GM15510 (cell line): ENCODE measurements around the gene LAMA5.

ENCODE experiments used
- POLR2A ChIP-seq: IDR thresholded peaks from 3 replicates; pipeline ENCODE4 v1.6.1; 2011; ENCODE audit warnings: borderline replicate concordance; ENCODE audit not compliant: insufficient read length; ENCODE audit errors: extremely low read depth

LAMA5 gene

DNA sequence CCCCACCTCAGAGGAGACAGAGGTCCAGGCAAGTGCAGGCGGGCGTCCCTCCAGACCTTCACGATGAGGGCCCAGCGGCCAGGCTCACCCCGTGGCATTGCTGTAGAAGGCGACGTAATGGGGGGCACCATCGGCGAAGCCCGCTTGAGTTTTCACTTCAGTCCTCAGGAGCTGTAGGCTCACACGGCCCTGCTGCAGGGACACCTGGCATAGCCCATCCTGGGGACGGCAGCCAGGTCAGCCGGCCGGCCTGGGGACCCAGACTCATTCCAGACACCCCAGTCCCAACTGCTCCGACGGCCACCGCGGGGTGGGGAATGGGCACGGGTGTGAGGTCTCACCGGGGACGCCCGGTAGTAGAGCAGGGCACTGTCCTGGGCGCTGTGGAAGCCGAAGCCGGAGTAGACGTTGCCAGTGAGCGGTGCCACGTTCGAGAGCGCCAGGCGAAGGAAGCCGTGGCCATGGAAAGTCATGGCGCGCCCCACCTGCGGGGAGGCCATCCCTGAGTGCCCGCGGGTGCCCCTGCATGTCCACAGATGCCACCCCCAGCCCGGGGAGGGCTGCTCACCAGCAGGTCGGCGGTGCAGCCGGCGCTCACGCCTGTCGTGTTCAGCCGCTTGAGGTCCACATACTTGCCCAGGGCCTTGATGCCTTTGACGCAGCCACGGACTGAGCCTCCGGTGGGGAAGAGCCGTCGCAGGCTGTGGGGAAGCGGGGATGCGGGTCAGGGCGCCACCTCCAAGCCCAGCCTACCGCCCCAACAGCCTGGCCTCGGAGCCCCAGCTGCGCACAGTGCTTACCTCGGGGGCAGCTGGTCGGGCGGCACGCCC is 55.1 kb downstream of the LAMA5 start:
- TF ChIP-seq POLR2A, result no peak

DNA sequence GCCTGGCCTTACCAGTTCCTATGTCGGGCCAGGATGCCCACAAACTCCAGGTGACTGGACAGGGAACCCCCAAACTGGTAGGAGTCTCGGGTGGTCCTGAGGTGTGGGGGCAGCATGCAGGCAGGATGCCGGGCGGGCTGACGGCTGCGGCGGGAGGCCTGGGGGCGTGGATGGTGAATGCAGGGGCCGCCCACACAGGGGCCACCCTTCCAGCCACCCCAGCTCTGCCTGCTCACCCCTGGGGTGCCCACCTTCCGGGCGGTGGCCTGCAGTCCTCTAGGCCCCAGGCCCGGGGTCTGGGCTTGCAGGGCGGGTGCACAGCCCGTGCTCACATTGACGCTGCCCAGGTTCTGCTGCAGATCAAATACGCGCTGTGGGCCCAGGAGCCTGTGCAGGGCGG is 56.0 kb downstream of the LAMA5 start:
- no peak for TF ChIP-seq POLR2A

DNA sequence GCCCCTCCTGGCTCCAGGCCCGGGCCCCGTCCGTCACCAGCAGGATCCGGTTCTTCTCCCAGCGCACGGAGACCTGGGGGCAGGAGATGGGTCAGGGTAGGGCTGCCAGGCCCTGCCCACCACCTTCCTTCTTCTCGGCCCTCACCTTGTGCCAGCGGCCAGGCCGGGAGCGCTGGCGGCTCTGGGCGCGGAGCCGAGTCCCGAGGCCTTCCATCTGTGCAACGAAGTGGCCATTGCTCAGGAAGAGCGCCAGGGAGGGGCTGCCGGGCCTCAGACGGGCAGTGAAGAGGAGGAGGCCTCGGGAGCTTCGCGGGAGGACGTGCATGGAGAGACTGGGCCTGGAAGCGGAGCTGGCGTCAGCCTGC is 56.4 kb downstream of the LAMA5 start:
- TF ChIP-seq POLR2A, result no peak

DNA sequence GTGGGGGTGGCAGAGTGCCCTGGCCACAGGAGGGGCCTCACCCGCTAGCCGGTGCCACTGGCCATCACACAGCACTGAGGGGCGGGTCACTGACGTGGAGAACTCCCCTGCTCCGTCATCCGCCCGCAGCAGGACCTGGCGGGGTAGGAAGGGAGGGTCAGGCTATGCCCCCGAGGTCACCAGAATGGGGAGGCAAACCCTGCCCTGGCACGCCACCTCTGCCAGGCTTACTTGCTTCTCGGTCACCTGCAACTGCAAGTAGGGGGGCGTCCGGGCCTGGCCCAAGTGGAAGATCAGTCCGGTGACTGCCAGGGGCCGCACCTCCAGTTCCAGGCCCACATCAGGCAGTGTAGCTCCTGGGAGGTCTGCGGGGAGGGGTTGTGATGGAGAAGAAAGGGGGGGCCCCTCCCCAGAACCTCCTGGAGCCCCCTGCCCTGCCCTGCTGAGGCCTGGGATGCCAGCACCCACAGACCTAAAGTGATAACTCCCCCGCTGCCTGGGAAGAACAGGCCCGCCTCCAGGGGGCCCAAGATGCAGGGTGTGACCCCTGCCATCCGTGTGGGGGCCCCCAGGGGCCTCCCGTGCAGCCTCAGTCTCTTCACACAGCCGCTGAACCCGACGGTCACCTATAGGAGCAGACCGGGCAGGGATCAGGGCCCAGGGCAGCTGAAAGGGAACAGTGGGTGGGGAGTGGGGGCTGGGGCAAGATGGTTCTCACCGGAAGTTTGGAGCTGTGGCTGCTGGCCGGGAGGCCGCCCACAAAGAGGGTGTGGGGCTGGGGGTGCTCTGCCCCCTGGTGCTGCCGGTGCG is 57.0 kb downstream of the LAMA5 start:
- no peak for TF ChIP-seq POLR2A

DNA sequence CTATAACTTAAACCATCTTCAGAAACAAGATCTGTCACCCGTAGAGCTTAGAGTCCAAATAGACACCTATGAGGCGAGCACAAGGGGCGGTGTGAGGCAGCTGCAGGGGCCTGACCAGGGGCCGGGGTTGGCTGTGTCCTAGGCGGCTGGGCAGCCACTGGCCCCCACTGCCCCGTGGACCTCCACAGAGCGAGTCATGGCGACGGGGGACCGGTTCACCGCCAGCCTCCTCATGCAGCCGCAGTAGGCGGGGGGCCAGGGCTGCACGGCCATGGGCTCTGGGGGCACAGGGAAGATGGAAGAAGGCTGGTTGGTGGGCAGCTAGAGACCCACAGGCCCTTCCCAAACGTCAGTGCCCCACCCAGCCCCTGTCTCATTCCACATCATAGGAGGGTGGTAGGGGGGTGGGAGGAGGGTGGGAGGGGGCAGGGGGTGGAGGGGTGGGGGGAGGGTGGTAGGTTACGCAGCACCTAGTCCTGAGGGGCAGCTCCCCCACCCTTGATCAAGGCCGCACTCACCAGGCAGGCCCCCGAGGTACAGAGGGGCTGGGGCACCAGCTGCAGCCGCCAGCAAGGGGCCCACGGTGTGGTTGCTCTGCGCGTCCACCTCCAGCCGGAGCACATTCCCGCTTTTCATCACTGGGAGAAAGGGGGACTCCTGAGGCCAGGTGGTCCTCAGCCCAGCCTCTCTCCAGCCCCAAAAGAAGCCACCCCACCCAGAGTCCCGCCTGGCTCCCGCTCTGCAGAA is 57.7 kb downstream of the LAMA5 start:
- no peak for TF ChIP-seq POLR2A

DNA sequence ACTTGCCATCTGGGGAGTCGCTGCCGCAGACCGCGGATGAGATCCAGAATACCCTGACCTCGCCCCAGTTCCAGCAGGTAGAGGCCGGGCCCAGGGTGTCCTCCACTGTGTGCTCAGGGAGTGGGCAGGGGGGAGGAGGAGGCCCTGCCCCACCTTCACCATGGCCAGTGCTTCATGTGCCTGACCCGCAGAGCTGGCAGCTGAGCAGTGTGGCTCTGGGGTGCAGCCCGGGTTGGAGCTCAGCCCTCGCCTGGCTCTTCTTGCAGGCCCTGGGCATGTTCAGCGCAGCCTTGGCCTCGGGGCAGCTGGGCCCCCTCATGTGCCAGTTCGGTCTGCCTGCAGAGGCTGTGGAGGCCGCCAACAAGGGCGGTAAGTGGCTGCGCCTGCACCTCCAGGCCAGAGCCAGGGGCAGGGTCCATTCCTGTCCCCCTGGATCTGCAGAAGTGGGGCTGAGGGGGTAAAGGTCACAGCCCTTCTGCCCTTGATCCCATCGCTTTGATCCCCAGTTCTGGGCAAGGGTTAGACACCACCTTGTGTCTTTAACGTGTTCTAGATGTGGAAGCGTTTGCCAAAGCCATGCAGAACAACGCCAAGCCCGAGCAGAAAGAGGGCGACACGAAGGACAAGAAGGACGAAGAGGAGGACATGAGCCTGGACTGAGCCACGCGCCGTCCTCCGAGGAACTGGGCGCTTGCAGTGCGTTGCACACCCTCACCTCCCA is 58.9 kb downstream of the LAMA5 start:
- TF ChIP-seq POLR2A, result no peak

DNA sequence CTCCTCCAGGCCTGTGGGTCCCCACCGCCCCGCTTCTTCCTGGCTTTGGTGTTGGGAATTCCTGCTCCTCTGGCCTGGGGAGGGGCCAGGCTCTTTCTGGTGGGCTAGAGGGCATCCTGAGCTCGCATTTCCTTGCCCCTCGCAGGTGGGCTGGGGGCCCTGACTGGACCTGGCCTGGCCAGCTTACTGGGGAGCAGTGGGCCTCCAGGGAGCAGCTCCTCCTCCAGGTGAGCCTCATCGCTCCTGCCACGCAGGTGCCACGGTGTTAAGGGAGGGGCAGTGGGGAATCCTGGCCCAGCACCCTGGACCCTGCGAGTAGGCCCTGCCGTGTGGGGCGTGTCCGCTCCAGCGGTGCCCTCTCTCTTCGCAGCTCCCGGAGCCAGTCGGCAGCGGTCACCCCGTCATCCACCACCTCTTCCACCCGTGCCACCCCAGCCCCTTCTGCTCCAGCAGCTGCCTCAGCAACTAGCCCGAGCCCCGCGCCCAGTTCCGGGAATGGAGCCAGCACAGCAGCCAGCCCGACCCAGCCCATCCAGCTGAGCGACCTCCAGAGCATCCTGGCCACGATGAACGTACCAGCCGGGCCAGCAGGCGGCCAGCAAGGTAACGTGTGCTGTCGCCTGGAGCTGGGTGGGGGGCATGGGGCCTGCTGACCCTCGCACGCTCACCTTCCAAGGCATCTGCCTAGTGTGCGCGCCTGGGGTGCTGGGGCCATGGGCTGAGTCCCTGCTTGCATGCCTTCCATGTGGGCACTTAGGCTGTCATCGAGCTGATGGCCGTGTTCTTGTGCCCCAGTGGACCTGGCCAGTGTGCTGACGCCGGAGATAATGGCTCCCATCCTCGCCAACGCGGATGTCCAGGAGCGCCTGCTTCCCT is 59.6 kb downstream of the LAMA5 start:
- no peak for TF ChIP-seq POLR2A

DNA sequence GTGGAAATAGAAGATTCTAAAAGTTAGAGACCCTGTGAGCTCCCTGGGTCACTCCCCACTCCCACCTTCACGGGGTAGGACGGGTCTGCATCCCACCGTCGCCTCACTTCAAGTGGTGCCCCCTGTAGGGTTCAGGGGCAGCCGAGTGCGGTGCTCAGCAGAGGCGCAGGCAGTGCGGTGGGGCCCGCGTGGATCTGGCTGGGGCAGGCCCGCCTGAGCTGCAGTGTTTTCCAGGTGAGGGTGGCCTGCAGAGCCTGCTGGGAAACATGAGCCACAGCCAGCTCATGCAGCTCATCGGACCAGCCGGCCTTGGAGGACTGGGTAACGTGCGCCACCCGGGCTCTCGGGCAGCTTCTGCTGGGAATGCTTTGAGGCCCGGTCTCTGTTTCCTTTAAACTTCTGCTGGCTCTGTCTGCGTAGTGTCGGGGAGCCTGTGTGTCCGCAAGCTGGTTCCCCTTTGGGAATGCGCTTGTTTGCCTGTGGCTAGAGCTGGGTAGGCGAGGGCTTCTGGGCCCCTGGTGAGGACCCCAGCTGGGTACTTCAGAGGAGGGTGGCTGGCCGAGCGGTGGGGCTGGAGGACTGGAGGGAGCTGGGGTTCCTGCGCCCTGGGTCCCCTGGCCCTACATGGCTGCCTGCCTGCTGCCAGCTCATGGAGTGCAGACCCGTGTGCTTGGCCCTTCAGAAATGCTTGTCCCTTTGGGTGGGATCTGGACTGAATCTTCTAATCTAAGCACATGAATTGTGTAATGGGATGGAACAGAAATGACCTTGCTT is 60.5 kb downstream of the LAMA5 start:
- TF ChIP-seq POLR2A, result no peak

DNA sequence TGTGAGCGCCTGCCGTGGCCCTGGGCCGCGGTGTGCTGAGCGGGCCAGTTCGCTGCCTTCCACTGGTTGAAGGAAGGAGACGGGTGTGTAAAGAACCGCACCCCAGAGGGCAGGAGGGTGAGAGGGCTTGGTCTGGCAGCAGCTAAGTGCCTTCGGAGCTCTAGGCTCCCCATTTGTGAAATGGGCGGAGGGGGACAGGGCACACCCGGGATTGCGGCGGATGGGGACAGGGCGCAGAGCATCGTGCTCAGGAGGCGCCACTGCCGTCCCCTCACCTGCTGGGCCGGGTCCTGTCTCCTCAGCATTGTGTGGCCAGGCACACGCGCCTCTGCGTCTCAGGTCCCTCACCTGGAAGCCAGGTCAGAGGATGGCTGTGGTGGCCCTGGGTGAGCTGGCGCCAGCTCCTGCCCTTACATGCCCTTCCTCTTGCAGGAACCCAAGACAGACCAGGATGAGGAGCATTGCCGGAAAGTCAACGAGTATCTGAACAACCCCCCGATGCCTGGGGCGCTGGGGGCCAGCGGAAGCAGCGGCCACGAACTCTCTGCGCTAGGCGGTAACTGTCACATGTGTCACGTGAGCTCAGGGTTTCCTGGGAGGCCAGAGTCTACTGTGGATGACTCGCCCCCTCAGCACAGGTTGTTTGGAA is 61.2 kb downstream of the LAMA5 start:
- TF ChIP-seq POLR2A, result no peak

DNA sequence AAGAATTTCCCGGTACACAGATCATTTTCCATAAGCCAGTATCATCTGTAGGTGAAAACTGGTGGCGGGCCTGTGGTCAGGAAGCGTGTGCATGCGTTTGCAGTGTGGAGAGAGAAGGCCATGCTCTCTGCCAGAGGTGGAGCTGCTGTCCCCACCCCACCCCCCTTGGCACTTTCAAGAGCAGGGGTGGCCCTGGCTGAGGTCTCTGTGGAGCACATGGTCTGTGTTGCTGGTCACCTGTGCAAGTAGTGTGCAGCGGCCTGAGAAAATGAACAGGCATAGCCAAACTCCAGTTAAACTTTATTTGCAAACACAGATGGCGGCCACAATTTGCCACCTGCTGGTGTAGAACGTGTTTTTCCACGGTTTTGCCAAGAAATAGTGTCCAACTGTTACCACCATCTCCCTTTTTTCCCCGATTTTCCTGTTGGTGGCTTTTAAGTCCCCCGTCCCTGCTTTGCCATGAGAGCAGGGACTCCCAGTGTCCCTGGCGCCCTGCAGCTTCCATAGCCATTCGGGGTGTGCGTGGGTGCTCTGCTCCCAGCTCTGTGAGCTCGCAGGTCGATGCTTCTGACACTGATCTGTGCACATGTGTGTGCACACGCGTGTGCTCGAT is 61.9 kb downstream of the LAMA5 start:
- no peak for TF ChIP-seq POLR2A

DNA sequence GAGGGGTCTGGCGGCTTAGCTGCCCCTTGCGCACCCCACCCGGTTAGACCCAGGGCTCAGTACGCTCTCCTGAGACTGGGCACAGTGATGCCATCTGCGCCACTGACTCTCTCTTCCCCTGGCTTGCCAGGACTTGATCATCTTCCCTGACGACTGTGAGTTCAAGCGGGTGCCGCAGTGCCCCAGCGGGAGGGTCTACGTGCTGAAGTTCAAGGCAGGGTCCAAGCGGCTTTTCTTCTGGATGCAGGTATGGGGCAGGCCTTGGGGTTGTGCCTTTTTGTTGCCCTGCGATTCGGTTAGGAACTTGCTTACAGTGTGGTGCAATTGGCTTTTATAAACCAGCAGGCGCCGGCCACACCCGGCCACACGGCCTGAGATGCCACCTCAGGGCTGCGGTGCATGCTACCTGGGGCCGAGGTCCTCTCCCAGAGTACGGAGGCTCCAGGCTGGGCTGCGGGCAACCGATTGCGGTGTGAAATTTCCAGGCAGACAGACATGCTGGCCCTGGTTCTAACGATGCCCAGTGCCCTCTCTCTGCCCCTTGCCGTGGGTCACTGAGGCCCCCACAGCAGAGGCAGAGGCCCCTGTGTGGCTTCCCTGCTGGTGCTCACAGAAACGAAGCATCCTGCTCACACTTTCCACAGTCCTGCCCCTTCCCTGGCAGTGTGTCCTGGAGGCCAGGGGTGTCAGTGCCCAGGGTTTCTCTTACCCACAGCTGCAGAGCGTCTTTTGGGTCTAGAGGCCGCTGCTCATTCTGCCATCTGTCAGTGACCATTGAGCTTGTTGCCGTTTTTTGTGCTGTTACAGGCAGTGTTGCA is 62.6 kb downstream of the LAMA5 start:
- no peak for TF ChIP-seq POLR2A
